ENCODE measurements around the gene THNSL1.

Gene THNSL1

GRCh38 chr10:25038325-25038724 is 21.9 kb downstream of the THNSL1 start:
- no peaks in the 10 kb centered on the region for H3K9me3 ChIP-seq
- no peak for TF ChIP-seq CTCF (IDR thresholded peaks at IDR 0.05)
- H3K27ac ChIP-seq: no peak overlapping the region
- intact Hi-C loops (cut with DNase I; ENCODE audit: low total_unique reads): no loop called here
- no peaks in the 10 kb centered on the region for H3K36me3 ChIP-seq
- no peak for DNase-seq
- H3K4me3 ChIP-seq: no peak overlapping the region
- H3K4me1 ChIP-seq: peaks cover 0 to 10% (median 0%) of the 10 kb centered on the region in 4 donors
- no peaks in the 10 kb centered on the region for H3K27me3 ChIP-seq

- H3K36me3 ChIP-seq: no peaks in the 10 kb centered on the region
- no peaks in the 10 kb centered on the region for H3K27me3 ChIP-seq
- H3K27ac ChIP-seq: no peak overlapping the region
- no peaks in the 10 kb centered on the region for H3K9me3 ChIP-seq
- DNase-seq: no peak
- H3K4me1 ChIP-seq: peaks cover 0 to 8% (median 0%) of the 10 kb centered on the region in 4 donors
- intact Hi-C loops (cut with DNase I; ENCODE audit: low total_unique reads): no loop called here
- no peak overlapping the region for H3K4me3 ChIP-seq
- TF ChIP-seq CTCF (IDR thresholded peaks at IDR 0.05): no peak
These were observed 23.1 kb downstream of the THNSL1 start for GRCh38 chr10:25039531-25039930.

- H3K27ac ChIP-seq: no peak overlapping the region
- intact Hi-C loops (cut with DNase I; ENCODE audit: low total_unique reads): no loop called here
- DNase-seq: no peak
- H3K36me3 ChIP-seq: no peaks in the 10 kb centered on the region
- H3K4me1 ChIP-seq: peaks cover 0 to 6% (median 0%) of the 10 kb centered on the region in 4 donors
- TF ChIP-seq CTCF (IDR thresholded peaks at IDR 0.05): no peak
- no peaks in the 10 kb centered on the region for H3K27me3 ChIP-seq
- H3K4me3 ChIP-seq: no peak overlapping the region
- H3K9me3 ChIP-seq: no peaks in the 10 kb centered on the region
These were observed 30.2 kb downstream of the THNSL1 start for GRCh38 chr10:25046641-25047040.

- H3K36me3 ChIP-seq: no peaks in the 10 kb centered on the region
- H3K4me3 ChIP-seq: no peak overlapping the region
- no peak for DNase-seq
- TF ChIP-seq CTCF (IDR thresholded peaks at IDR 0.05): no peak
- H3K27me3 ChIP-seq: no peaks in the 10 kb centered on the region
- no peaks in the 10 kb centered on the region for H3K9me3 ChIP-seq
- intact Hi-C loops (cut with DNase I; ENCODE audit: low total_unique reads): no loop called here
- peak overlapping the region in 1 of 2 donors; percentile 35 for H3K27ac ChIP-seq
- H3K4me1 ChIP-seq: peaks cover 0 to 6% (median 0%) of the 10 kb centered on the region in 4 donors
These were observed 30.7 kb downstream of the THNSL1 start for GRCh38 chr10:25047088-25047487.

- H3K27me3 ChIP-seq: no peaks in the 10 kb centered on the region
- H3K4me3 ChIP-seq: no peak overlapping the region
- peak in 1 of 2 donors; percentile 54 for DNase-seq
- peaks cover 0 to 6% (median 0%) of the 10 kb centered on the region in 4 donors for H3K4me1 ChIP-seq
- H3K27ac ChIP-seq: peak overlapping the region; percentile 20 to 35
- H3K9me3 ChIP-seq: no peaks in the 10 kb centered on the region
- intact Hi-C loops (cut with DNase I; ENCODE audit: low total_unique reads): no loop called here
- TF ChIP-seq CTCF (IDR thresholded peaks at IDR 0.05): no peak
- no peaks in the 10 kb centered on the region for H3K36me3 ChIP-seq
These were observed 31.3 kb downstream of the THNSL1 start for GRCh38 chr10:25047591-25048301.
